ENCODE data around the gene PDE4D. TPM values are rescaled to one million over a fixed set of nuclear protein-coding genes. Genes with fewer than 3 reads are reported as not detected.

Gene PDE4D
- total and polyA plus RNA-seq, 3 experiments from 2014 or later, result 5.6 to 18.3 (median 17.7) TPM

DNA sequence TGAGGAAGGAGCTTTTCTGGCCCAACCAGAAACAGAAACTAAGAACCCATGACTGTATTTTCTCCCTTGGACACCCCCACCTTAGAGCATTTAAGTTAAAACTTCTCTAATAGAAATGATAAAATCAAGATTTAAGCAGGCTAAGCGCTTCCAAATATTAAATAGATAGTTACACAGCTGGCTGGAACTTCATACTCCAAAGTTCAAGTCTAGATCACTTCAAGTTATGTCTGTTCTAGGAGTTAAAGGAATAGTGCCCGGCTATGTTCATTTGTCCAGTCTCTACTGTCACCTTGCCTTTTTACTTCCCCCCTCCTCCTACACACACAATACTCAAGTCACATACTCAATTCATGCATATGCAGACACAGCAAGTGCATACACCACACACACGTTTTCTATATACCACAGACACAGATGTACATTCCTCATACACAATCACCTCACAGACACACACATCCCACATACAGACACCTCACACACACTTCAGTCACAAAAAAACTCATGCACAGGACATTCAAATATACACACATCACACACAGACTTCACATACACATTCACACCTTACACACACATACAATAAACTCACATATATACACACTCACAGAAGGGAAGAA is 237.7 kb downstream of the PDE4D start:
- H3K9me3 ChIP-seq (ENCODE audit: low read length), result no peaks in the 10 kb centered on the region
- POLR2A ChIA-PET, result no interaction called here
- H3K4me3 ChIP-seq (ENCODE audit: low read length), result no peak overlapping the region
- no peaks in the 10 kb centered on the region for H3K27me3 Mint-ChIP-seq
- no peak overlapping the region for H3K27ac Mint-ChIP-seq
- H3K4me3 Mint-ChIP-seq, result no peak overlapping the region
- H3K4me1 Mint-ChIP-seq, result peaks cover 0 to 2% (median 0%) of the 10 kb centered on the region in 3 donors
- no peak overlapping the region for H3K27ac ChIP-seq (ENCODE audit: low read depth, low read length)
- H3K36me3 Mint-ChIP-seq, result no peaks in the 10 kb centered on the region
- no peaks in the 10 kb centered on the region for H3K9me3 Mint-ChIP-seq
- H3K36me3 ChIP-seq (ENCODE audit: insufficient read depth, low read length), result no peaks in the 10 kb centered on the region
- H3K27me3 ChIP-seq (ENCODE audit: insufficient read depth, low read length, poor library complexity, severe bottlenecking), result no peaks in the 10 kb centered on the region
- DNase-seq, result no peak
- H3K4me1 ChIP-seq (ENCODE audit: insufficient read depth, low read length), result no peaks in the 10 kb centered on the region
- CTCF ChIA-PET, result no interaction called here

DNA sequence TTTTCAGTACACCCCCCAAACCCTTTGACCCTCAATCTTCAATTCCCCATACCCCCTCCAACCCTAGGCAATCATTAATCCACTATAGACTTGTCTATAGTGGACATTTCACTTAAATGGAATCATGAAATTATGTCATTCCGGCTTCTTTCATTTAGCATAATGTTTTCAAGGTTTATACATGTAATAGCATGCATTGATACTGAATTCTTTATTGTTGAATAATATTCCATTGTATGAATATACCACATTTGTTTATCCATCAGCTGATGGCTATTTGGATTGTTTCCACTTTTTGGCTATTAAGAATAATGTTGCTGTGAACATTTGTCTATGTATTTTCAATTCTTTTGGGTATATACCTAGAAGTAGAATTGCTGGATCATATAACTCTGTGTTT is 238.8 kb downstream of the PDE4D start:
- H3K27me3 ChIP-seq (ENCODE audit: insufficient read depth, low read length, poor library complexity, severe bottlenecking), result no peaks in the 10 kb centered on the region
- DNase-seq, result no peak
- H3K4me3 Mint-ChIP-seq, result no peak overlapping the region
- no peaks in the 10 kb centered on the region for H3K36me3 ChIP-seq (ENCODE audit: insufficient read depth, low read length)
- H3K9me3 ChIP-seq (ENCODE audit: low read length), result no peaks in the 10 kb centered on the region
- no peaks in the 10 kb centered on the region for H3K4me1 ChIP-seq (ENCODE audit: insufficient read depth, low read length)
- H3K4me1 Mint-ChIP-seq, result peaks cover 0 to 2% (median 0%) of the 10 kb centered on the region in 3 donors
- CTCF ChIA-PET, result no interaction called here
- H3K27ac ChIP-seq (ENCODE audit: low read depth, low read length), result no peak overlapping the region
- H3K4me3 ChIP-seq (ENCODE audit: low read length), result no peak overlapping the region
- H3K36me3 Mint-ChIP-seq, result no peaks in the 10 kb centered on the region
- no peaks in the 10 kb centered on the region for H3K27me3 Mint-ChIP-seq
- POLR2A ChIA-PET, result no interaction called here
- no peaks in the 10 kb centered on the region for H3K9me3 Mint-ChIP-seq
- no peak overlapping the region for H3K27ac Mint-ChIP-seq

DNA sequence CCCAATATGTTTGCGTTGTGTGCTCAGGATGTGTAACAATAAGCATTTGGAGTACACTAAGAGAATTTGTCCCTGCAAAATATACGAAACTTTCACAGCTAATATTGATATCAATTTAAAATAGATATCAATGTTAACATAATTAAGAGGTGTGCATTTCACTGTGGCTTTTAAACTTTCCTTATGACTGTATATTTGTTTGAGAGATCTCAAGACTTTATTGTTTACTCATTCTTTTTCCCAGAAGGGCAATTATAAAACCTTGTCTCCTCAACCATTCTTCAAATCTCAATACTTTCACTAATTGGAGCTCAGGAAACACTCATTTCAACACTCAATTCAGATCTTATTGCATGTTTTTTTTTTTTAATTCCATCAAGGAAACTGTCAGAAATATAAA is 241.1 kb downstream of the PDE4D start:
- Histone ChIP-seq H3K9me3 (ENCODE audit: low read length) (no peaks in the 10 kb centered on the region), H3K27ac (ENCODE audit: low read depth, low read length) (no peak overlapping the region), H3K4me3 (ENCODE audit: low read length) (no peak overlapping the region), H3K36me3 (ENCODE audit: insufficient read depth, low read length) (no peaks in the 10 kb centered on the region), H3K4me1 (ENCODE audit: insufficient read depth, low read length) (no peaks in the 10 kb centered on the region), H3K27me3 (ENCODE audit: insufficient read depth, low read length, poor library complexity, severe bottlenecking) (no peaks in the 10 kb centered on the region)
- POLR2A ChIA-PET, result no interaction called here
- no peak for DNase-seq
- Mint-ChIP-seq H3K27me3 (no peaks in the 10 kb centered on the region), H3K4me1 (peaks cover 0 to 2% (median 0%) of the 10 kb centered on the region in 3 donors), H3K9me3 (no peaks in the 10 kb centered on the region), H3K27ac (no peak overlapping the region), H3K4me3 (no peak overlapping the region), H3K36me3 (no peaks in the 10 kb centered on the region)
- CTCF ChIA-PET, result no interaction called here

DNA sequence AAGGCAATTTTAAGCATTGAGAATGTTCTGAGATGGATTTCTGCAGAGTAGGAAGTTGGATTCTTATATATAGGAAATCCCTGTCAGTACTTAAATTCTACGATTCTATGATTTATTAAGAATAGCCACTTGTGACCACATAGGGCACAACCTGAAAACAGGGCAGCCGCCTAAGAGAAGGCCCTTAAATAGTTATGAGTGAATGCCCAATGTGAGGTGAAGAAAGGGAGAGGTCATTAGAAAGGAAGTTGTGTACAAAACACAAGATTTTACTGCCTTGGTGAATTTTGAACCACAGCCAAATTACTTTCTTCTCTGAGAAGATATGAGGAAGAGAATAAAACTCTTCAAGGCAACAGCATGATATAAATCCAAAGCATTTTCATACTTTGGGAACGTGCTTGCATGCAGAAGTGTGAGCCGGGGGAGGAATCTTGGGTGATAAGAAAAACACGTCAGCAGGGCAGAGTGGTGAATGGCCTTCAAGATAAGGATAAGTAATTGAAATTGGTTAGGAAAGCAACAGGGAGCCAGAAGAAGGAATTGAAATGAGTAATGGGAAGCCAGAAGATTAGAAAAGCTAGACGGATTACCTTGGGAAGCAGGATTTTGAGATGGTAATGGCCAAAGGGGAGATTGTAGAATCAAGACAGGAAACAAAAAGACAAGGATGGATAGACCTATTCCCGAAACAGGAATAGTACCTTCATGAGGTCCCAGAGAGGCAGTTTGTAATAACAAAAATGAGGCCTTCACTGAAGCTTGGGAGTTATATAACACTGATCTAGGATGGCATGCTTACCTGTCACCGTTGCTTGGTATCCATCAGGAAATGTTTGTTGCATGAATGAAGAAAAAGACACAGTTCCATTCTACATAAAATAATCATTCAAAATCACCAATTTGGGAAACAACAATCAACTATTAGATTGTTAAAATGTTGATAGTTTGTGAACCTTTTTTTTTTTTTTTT is 244.3 kb downstream of the PDE4D start:
- Mint-ChIP-seq H3K27me3 (no peaks in the 10 kb centered on the region), H3K4me3 (no peak overlapping the region), H3K36me3 (no peaks in the 10 kb centered on the region), H3K27ac (no peak overlapping the region), H3K9me3 (no peaks in the 10 kb centered on the region), H3K4me1 (no peaks in the 10 kb centered on the region)
- CTCF ChIA-PET, result no interaction called here
- H3K9me3 ChIP-seq (ENCODE audit: low read length), result no peaks in the 10 kb centered on the region
- no peaks in the 10 kb centered on the region for H3K4me1 ChIP-seq (ENCODE audit: insufficient read depth, low read length)
- H3K36me3 ChIP-seq (ENCODE audit: insufficient read depth, low read length), result no peaks in the 10 kb centered on the region
- DNase-seq, result no peak
- POLR2A ChIA-PET, result no interaction called here
- no peaks in the 10 kb centered on the region for H3K27me3 ChIP-seq (ENCODE audit: insufficient read depth, low read length, poor library complexity, severe bottlenecking)
- no peak overlapping the region for H3K4me3 ChIP-seq (ENCODE audit: low read length)
- no peak overlapping the region for H3K27ac ChIP-seq (ENCODE audit: low read depth, low read length)

DNA sequence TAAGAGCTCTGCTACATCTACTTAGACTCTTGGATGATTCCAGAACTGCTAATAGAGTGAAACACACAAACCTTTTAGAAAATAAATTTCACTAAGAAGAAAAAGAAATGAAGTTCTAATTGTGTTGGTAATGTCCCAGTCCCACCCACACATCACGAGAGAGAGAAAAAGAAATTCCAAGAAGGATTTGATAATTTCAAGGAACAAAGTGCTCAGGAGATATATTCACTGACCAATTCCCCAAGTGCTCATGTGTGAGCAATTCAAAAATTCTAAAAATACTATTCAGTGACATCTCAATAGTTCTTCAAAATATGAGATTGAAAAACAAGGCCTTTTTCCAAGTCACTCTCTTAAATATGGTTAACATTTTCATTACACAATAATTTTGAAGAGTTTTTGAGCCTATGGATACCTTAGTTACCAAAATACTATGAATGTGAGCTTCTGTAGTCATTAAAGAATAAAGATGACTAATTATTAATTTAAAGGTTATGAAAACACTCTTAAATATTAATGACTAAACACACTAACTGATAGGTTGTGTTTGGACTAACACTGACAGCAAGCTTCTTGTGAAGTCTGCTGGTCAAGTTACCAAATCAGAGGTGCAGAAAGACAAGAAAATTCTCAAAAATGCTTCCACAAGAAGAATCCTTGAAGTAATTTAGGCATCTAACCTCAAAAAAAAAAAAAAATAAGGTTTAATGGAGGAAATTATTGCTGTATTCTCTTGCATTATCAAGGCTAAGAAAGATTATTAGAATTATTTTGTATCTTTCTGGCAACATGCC is 245.3 kb downstream of the PDE4D start:
- H3K27ac Mint-ChIP-seq, result no peak overlapping the region
- DNase-seq, result no peak
- H3K4me1 Mint-ChIP-seq, result no peaks in the 10 kb centered on the region
- Histone ChIP-seq H3K27me3 (ENCODE audit: insufficient read depth, low read length, poor library complexity, severe bottlenecking) (no peaks in the 10 kb centered on the region), H3K27ac (ENCODE audit: low read depth, low read length) (no peak overlapping the region), H3K4me1 (ENCODE audit: insufficient read depth, low read length) (no peaks in the 10 kb centered on the region), H3K36me3 (ENCODE audit: insufficient read depth, low read length) (no peaks in the 10 kb centered on the region), H3K9me3 (ENCODE audit: low read length) (no peaks in the 10 kb centered on the region), H3K4me3 (ENCODE audit: low read length) (no peak overlapping the region)
- POLR2A ChIA-PET, result no interaction called here
- H3K9me3 Mint-ChIP-seq, result no peaks in the 10 kb centered on the region
- H3K36me3 Mint-ChIP-seq, result no peaks in the 10 kb centered on the region
- CTCF ChIA-PET, result no interaction called here
- no peak overlapping the region for H3K4me3 Mint-ChIP-seq
- H3K27me3 Mint-ChIP-seq, result no peaks in the 10 kb centered on the region

DNA sequence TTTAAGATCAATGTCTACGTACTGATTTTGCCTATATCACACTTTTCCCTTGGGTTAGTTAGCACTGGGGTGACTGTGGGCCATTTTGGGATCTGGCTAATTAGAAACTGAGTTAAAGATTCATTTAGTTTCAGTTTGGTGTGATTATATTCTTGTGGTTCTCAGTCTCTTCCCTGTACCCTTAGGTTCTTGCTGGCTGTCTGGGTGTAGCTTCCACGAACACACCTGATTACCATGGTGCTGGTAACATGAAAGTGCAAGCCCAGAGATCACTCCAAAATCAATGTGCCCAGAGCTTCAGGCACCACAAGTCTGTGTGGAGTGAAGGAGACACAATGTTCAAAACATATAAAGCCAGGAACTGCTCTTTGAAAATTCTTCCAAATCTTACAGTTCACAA is 248.1 kb downstream of the PDE4D start:
- Histone ChIP-seq H3K4me1 (ENCODE audit: insufficient read depth, low read length) (no peaks in the 10 kb centered on the region), H3K9me3 (ENCODE audit: low read length) (no peaks in the 10 kb centered on the region), H3K27ac (ENCODE audit: low read depth, low read length) (no peak overlapping the region), H3K27me3 (ENCODE audit: insufficient read depth, low read length, poor library complexity, severe bottlenecking) (no peaks in the 10 kb centered on the region), H3K4me3 (ENCODE audit: low read length) (no peak overlapping the region), H3K36me3 (ENCODE audit: insufficient read depth, low read length) (no peaks in the 10 kb centered on the region)
- no peak for DNase-seq
- Mint-ChIP-seq H3K27me3 (no peaks in the 10 kb centered on the region), H3K4me1 (no peaks in the 10 kb centered on the region), H3K27ac (no peak overlapping the region), H3K4me3 (no peak overlapping the region), H3K9me3 (no peaks in the 10 kb centered on the region), H3K36me3 (no peaks in the 10 kb centered on the region)
- ChIA-PET CTCF (no interaction called here), POLR2A (no interaction called here)

DNA sequence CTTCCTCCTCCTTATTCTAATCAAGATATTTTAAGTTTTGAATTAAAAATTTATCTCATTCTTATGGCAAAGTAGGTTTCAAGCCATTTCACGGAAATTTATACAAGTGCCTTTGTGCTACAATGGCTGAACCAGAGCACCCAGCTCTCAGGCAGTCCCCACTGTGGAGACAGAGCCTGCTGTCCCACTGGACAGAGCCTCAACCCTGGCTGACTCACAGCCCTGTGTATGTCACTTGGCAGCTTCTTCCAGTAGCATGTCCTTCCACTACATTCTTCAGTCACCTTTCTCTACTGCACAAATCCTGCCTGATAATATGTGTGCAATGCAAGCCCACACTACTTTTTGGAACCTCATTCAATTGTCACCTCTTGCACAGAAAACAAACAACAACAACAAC is 253.1 kb downstream of the PDE4D start:
- Histone ChIP-seq H3K9me3 (ENCODE audit: low read length) (no peaks in the 10 kb centered on the region), H3K4me3 (ENCODE audit: low read length) (no peak overlapping the region), H3K27me3 (ENCODE audit: insufficient read depth, low read length, poor library complexity, severe bottlenecking) (no peaks in the 10 kb centered on the region), H3K36me3 (ENCODE audit: insufficient read depth, low read length) (no peaks in the 10 kb centered on the region), H3K4me1 (ENCODE audit: insufficient read depth, low read length) (no peaks in the 10 kb centered on the region), H3K27ac (ENCODE audit: low read depth, low read length) (no peak overlapping the region)
- H3K4me3 Mint-ChIP-seq, result no peak overlapping the region
- H3K27me3 Mint-ChIP-seq, result no peaks in the 10 kb centered on the region
- DNase-seq, result no peak
- CTCF ChIA-PET, result no interaction called here
- no peak overlapping the region for H3K27ac Mint-ChIP-seq
- POLR2A ChIA-PET, result no interaction called here
- H3K4me1 Mint-ChIP-seq, result no peaks in the 10 kb centered on the region
- H3K36me3 Mint-ChIP-seq, result no peaks in the 10 kb centered on the region
- H3K9me3 Mint-ChIP-seq, result peaks cover 0 to under 1% (median 0%) of the 10 kb centered on the region in 5 donors
